ENCODE measurements around the gene SF3B4.

- TF ChIP-seq EZH2 (IDR thresholded peaks at IDR 0.05; ENCODE audit: insufficient read depth, low read length), result no peak
- TF ChIP-seq CTCF (IDR thresholded peaks at IDR 0.05; ENCODE audit: insufficient read depth, low read depth, low read length), result no peak
Observed at GRCh38 chr1:149932474-149932873, 4.9 kb upstream of the SF3B4 start.

Measured in astrocyte (in vitro differentiated cells and primary cell).